ENCODE measurements around the gene MME.

The MME gene

DNA sequence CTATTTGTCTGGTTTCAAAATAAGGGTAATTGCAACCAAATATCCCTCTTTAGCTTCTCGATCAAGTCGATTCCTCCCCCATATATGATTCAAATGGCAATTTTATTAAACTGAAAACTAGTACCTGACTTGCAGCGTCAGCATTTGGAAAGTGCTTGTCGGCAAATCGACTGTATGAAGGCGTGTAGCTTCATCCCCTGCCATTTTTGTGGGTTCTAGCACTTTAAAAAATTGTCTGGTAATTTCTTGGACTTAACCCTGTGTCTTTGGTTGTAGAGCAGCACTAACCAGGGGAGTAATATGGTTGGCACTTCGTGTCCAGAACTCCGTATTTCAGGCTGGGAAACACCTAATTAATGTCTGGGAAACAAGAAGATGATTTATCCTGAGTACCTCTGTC lies 573 bp downstream of the MME start:
- TF ChIP-seq, protein P1, sequence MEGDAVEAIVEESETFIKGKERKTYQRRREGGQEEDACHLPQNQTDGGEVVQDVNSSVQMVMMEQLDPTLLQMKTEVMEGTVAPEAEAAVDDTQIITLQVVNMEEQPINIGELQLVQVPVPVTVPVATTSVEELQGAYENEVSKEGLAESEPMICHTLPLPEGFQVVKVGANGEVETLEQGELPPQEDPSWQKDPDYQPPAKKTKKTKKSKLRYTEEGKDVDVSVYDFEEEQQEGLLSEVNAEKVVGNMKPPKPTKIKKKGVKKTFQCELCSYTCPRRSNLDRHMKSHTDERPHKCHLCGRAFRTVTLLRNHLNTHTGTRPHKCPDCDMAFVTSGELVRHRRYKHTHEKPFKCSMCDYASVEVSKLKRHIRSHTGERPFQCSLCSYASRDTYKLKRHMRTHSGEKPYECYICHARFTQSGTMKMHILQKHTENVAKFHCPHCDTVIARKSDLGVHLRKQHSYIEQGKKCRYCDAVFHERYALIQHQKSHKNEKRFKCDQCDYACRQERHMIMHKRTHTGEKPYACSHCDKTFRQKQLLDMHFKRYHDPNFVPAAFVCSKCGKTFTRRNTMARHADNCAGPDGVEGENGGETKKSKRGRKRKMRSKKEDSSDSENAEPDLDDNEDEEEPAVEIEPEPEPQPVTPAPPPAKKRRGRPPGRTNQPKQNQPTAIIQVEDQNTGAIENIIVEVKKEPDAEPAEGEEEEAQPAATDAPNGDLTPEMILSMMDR (IDR thresholded peaks at IDR 0.05; ENCODE audit: low read depth, low read length): no peak
- no peak for DNase-seq (ENCODE audit: extremely low read depth, low read depth)

DNA sequence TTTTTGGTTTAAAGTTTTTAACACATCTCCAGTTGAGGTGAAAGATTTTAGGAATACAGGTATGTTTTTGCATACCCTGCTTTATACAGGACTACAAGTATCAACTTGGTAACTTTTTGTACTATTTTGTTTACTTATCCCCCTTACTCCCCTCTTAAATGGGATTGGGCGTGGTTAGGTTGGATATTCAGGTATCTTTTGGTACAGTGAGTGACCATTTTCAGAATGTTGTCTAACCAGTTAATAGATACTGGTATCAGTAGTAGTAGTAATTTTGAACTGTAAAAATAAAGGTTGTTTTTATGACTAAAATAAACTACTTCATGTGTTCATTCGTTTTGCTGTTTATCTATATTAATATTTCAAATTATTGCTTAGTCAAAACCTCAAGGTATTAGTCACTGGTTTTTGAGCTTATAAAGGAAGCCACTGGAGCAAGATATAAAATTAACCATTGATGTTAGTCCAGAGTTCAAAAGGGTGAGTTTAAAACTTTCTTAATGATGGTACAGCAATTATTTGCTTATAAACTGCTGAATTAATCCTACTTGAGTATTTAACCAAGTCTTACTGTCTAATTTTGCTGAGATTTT lies 3.3 kb downstream of the MME start:
- DNase-seq (ENCODE audit: extremely low read depth, low read depth): no peak
- TF ChIP-seq, protein P1 (IDR thresholded peaks at IDR 0.05; ENCODE audit: low read depth, low read length): no peak

DNA sequence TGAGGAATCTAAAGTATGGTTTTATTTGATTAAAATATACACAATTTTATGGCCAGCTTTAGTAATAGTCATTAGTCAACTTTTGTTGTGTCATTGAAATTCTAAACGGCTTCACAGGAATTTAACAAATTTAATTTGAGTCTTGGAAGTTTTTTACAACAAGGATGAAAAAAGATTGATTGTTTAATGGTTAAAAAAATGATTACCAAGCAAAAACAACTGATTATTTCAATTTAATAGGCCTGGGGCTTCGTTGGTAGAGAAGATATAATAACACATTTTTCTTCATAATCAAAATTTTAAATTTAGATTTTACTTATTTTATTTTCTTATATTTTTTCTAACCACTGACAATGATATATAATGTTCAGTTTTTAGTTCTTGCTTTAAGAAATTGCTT lies 4.4 kb downstream of the MME start:
- TF ChIP-seq, protein P1 (IDR thresholded peaks at IDR 0.05; ENCODE audit: low read depth, low read length): no peak
- no peak for DNase-seq (ENCODE audit: extremely low read depth, low read depth)

DNA sequence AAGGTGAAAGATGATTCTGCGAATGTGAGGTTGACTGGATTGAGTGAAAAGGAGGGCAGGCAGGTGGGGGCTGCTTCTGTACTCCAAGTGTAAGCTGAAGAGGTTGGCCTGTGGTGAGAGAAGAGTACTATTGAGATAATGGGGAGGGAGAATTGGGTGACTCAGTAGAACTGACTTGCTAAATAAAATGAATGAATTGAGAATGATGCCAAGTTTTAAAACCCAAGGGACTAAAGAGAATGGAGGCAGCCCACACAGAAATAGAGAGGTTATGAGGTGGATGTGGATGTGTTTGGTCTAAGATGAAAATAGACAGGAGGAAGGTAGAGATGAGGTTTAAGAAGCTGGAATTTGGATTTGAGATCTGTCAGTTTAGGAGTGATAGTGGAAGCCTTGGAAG lies 5.9 kb downstream of the MME start:
- DNase-seq (ENCODE audit: extremely low read depth, low read depth): no peak
- TF ChIP-seq, protein P1 (IDR thresholded peaks at IDR 0.05; ENCODE audit: low read depth, low read length): no peak

DNA sequence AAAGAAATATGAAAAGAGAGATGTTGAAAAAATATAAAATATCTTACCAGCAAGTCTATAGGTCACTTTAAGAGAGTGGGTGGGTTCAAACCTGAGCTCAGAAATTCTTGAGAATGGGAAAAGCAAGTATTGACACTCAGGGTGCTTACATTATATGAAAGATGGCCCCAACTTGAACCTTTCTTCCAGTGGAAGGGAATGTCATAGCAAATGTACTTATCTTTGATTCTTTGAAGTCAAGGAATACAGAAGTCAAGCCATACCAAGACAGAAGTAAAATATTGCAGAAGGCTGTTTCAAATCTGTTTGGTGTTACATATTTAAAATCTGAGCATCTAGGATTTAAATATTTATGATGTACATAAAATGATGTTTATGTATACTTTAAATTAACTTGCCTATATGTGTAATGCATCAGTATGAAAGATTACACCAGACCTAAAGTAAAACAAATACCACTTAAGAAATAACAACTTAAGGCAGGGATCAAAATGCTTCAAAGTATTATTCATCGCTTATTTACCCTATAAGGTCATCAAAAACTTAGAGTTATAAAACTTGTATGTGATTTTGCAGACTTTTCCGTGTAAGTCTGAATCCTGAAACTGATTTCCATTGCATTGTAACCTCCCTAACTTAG lies 8.7 kb downstream of the MME start:
- no peak for DNase-seq (ENCODE audit: extremely low read depth, low read depth)

DNA sequence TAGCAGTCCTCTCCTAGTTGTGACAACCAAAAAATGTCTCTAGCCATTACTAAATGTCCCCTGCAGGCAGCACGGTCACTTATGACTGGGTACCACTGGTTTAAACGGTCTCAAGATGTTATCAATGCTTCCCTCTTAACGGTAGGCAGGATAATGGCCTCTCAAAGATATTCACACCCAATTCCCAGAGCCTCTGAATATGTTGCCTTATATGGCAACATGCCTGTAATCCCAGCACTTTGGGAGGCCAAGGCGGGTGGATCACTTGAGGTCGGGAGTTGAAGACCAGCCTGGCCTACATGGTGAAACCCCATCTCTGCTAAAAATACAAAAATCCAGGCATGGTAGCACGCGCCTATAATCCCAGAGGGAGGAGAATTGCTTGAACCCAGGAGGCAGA lies 9.4 kb downstream of the MME start:
- DNase-seq (ENCODE audit: extremely low read depth, low read depth): no peak
- TF ChIP-seq, protein P1 (IDR thresholded peaks at IDR 0.05; ENCODE audit: low read depth, low read length): no peak

More for the DNA sequence above, 8.7 kb downstream of the MME start:
- TF ChIP-seq, protein P1 (IDR thresholded peaks at IDR 0.05; ENCODE audit: low read depth, low read length): no peak

DNA sequence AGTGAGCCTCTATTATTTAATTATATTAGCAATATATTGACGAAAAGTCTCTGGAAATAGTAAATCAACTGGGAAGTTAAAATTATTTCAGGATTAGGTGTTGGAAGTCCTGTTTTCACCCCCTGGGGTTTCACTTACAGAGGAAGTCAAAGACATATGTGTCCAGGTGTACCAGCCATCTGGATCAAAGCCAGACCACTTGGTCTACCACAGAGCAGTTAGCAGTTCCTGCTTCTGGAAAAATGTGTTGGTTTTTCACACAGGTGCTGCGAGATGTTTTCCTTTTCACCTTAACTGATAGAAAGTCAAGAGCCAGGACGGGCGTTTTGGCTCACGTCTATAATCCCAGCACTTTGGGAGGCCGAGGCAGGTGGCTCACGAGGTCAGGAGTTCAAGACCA lies 13.1 kb downstream of the MME start:
- TF ChIP-seq, protein P1 (IDR thresholded peaks at IDR 0.05; ENCODE audit: low read depth, low read length): no peak
- no peak for DNase-seq (ENCODE audit: extremely low read depth, low read depth)

Data from AG09319 (cell line).